DMS79 (cell line): ENCODE measurements around the gene JAG2.

ENCODE experiments used
- DNase-seq: peaks from one replicate; lab custom pipeline; 2025; lab: John Stamatoyannopoulos, UW

The JAG2 gene

GRCh38 chr14:105139831-105140239 is 28.7 kb downstream of the JAG2 start:
- no peak for DNase-seq

- no peak for DNase-seq
Observed at GRCh38 chr14:105139212-105139825, 29.3 kb downstream of the JAG2 start.

GRCh38 chr14:105138551-105139111 is 29.9 kb downstream of the JAG2 start:
- no peak for DNase-seq

GRCh38 chr14:105138021-105138541 is 30.5 kb downstream of the JAG2 start:
- no peak for DNase-seq

- DNase-seq: no peak
Observed at GRCh38 chr14:105137481-105138020, 31.0 kb downstream of the JAG2 start.

- DNase-seq: no peak
Observed at GRCh38 chr14:105136401-105137322, 31.9 kb downstream of the JAG2 start.

- DNase-seq: no peak
Observed at GRCh38 chr14:105135700-105136395, 32.7 kb downstream of the JAG2 start.

- no peak for DNase-seq
Observed at GRCh38 chr14:105132921-105133654, 35.5 kb downstream of the JAG2 start.

GRCh38 chr14:105131241-105131640 is 37.3 kb downstream of the JAG2 start:
- DNase-seq: no peak

GRCh38 chr14:105128059-105128458 is 40.5 kb downstream of the JAG2 start:
- DNase-seq: no peak

GRCh38 chr14:105126981-105127329 is 41.6 kb downstream of the JAG2 start:
- DNase-seq: no peak

- no peak for DNase-seq
Observed at GRCh38 chr14:105126126-105126980, 42.2 kb downstream of the JAG2 start.

GRCh38 chr14:105124823-105125222 is 43.8 kb downstream of the JAG2 start:
- no peak for DNase-seq

- DNase-seq: no peak
Observed at GRCh38 chr14:105123981-105124765, 44.4 kb downstream of the JAG2 start.

- DNase-seq: no peak
Observed at GRCh38 chr14:105123064-105123665, 45.4 kb downstream of the JAG2 start.

- DNase-seq: no peak
Observed at GRCh38 chr14:105120056-105120455, 48.5 kb downstream of the JAG2 start.

- DNase-seq: no peak
Observed at GRCh38 chr14:105119408-105120025, 49.1 kb downstream of the JAG2 start.

- DNase-seq: no peak
Observed at GRCh38 chr14:105118646-105119407, 49.7 kb downstream of the JAG2 start.
